IMR-90 (cell line): Measurements from ENCODE around the gene GUCD1. TPM values are rescaled to one million over a fixed set of nuclear protein-coding genes. Genes with fewer than 3 reads are reported as not detected.

Source experiments
- ATAC-seq: fragments of 200-7000 bp; cut with Tn5 transposase; 2 replicates; pipeline ENCODE4 v1.9.1; 2020; ENCODE audit warnings: low read depth, mild to moderate bottlenecking, moderate library complexity
- BruUV-seq: library from RNA; stranded (reverse); fragments of 400-500 nt; replicated peaks from 2 replicates; lab custom pipeline; 2021; lab: Mats Ljungman, UMichigan
- CTCF ChIA-PET: fragments of 300-600 bp; formaldehyde crosslinking; extraction: SDS; loops from one replicate; lab custom pipeline; 2021; ENCODE audit warnings: antibody characterized with exemption; lab: Yijun Ruan, JAX
- POLR2A ChIA-PET: fragments of 300-600 bp; sonication (Branson Sonifier 250); formaldehyde crosslinking; loops from one replicate; lab custom pipeline; 2022; ENCODE audit warnings: antibody characterized with exemption; ENCODE audit not compliant: unreplicated experiment; lab: Charles Lee
- DNase-seq: peaks from one replicate; pipeline ENCODE4 v3.0.0; 2013
- H2AFZ ChIP-seq: replicated peaks from 2 replicates; pipeline ENCODE3; 2013; ENCODE audit warnings: low read length, mild to moderate bottlenecking; ENCODE audit not compliant: poor library complexity
- H2AK5ac ChIP-seq: 2 replicates; pipeline ENCODE4 v1.6.1; 2013; ENCODE audit warnings: low read depth, low read length, inconsistent platforms
- H2AK9ac ChIP-seq: replicated peaks from 2 replicates; pipeline ENCODE3; 2013; ENCODE audit warnings: mild to moderate bottlenecking, low read depth, low read length, moderate library complexity; ENCODE audit not compliant: poor library complexity
- H2BK120ac ChIP-seq: 2 replicates; pipeline ENCODE4 v1.6.1; 2013; ENCODE audit warnings: low read depth, low read length, inconsistent platforms
- H2BK15ac ChIP-seq: 3 replicates; pipeline ENCODE4 v1.6.1; 2013; ENCODE audit warnings: low read depth, low read length, inconsistent platforms
- H2BK20ac ChIP-seq: 2 replicates; pipeline ENCODE4 v1.6.1; 2013; ENCODE audit warnings: low read depth, mild to moderate bottlenecking, inconsistent platforms, low read length, moderate library complexity
- H2BK5ac ChIP-seq: 2 replicates; pipeline ENCODE4 v1.6.1; 2013; ENCODE audit warnings: mild to moderate bottlenecking, low read depth, low read length, inconsistent platforms; ENCODE audit not compliant: poor library complexity, severe bottlenecking
- H3K14ac ChIP-seq: replicated peaks from 2 replicates; pipeline ENCODE4 v1.6.1; 2013; ENCODE audit warnings: low read depth, low read length, inconsistent platforms
- H3K18ac ChIP-seq: 2 replicates; pipeline ENCODE4 v1.6.1; 2013; ENCODE audit warnings: low read depth, low read length, control low read depth
- H3K23ac ChIP-seq: 2 replicates; pipeline ENCODE4 v1.6.1; 2013; ENCODE audit warnings: low read depth, low read length, inconsistent platforms
- H3K27ac ChIP-seq: 2 replicates; pipeline ENCODE4 v1.5.1; 2013; ENCODE audit warnings: mild to moderate bottlenecking, control low read depth, low read length; ENCODE audit not compliant: insufficient read depth
- H3K27me3 ChIP-seq: 2 replicates; pipeline ENCODE4 v1.6.1; 2013; ENCODE audit warnings: low read length; ENCODE audit not compliant: control insufficient read depth, insufficient read depth
- H3K36me3 ChIP-seq: 2 replicates; pipeline ENCODE4 v1.6.1; 2013; ENCODE audit warnings: low read length, mixed read lengths; ENCODE audit not compliant: control insufficient read depth, insufficient read depth
- H3K4ac ChIP-seq: 2 replicates; pipeline ENCODE4 v1.6.1; 2013; ENCODE audit warnings: low read depth, low read length, inconsistent platforms
- H3K4me1 ChIP-seq: 2 replicates; pipeline ENCODE4 v1.6.1; 2013; ENCODE audit warnings: low read length, mixed read lengths; ENCODE audit not compliant: control insufficient read depth, insufficient read depth
- H3K4me2 ChIP-seq: 2 replicates; pipeline ENCODE4 v1.6.1; 2013; ENCODE audit warnings: low read depth, mild to moderate bottlenecking, control low read depth, low read length, moderate library complexity
- H3K4me3 ChIP-seq: 2 replicates; pipeline ENCODE4 v1.5.1; 2013; ENCODE audit warnings: low read depth, mild to moderate bottlenecking, control low read depth, low read length, moderate library complexity; ENCODE audit not compliant: insufficient read depth
- H3K56ac ChIP-seq: 2 replicates; pipeline ENCODE4 v1.6.1; 2013; ENCODE audit warnings: low read length, inconsistent platforms; ENCODE audit not compliant: insufficient read depth; ENCODE audit errors: extremely low read depth
- H3K79me1 ChIP-seq, 2 experiments: 2 replicates each; pipeline ENCODE4 v1.6.1; 2013; ENCODE audit warnings: low read length in 2 of 2, inconsistent platforms in 1 of 2, low read depth in 1 of 2
- H3K9ac ChIP-seq: 2 replicates; pipeline ENCODE4 v1.6.1; 2013; ENCODE audit warnings: low read depth, low read length, control low read depth
- H3K9me1 ChIP-seq: 2 replicates; pipeline ENCODE4 v1.6.1; 2013; ENCODE audit warnings: low read length, inconsistent platforms; ENCODE audit not compliant: insufficient read depth
- H3K9me3 ChIP-seq: 2 replicates; pipeline ENCODE4 v1.6.1; 2013; ENCODE audit warnings: low read length; ENCODE audit not compliant: control insufficient read depth, insufficient read depth
- H4K20me1 ChIP-seq: 2 replicates; pipeline ENCODE4 v1.6.1; 2013; ENCODE audit warnings: low read length, inconsistent platforms; ENCODE audit not compliant: insufficient read depth
- H4K5ac ChIP-seq: 2 replicates; pipeline ENCODE4 v1.6.1; 2013; ENCODE audit warnings: mild to moderate bottlenecking, low read depth, low read length, control low read depth
- H4K8ac ChIP-seq, 2 experiments: 2 replicates each; pipeline ENCODE4 v1.6.1; 2013; ENCODE audit warnings: low read depth in 2 of 2, low read length in 2 of 2, control low read depth in 1 of 2, inconsistent platforms in 1 of 2
- H4K91ac ChIP-seq: 2 replicates; pipeline ENCODE4 v1.6.1; 2013; ENCODE audit warnings: low read depth, low read length, inconsistent platforms; ENCODE audit not compliant: insufficient read depth
- BHLHE40 ChIP-seq: fragments of 150-350 bp; IDR thresholded peaks from 2 replicates; pipeline ENCODE4 v1.6.1; 2016; ENCODE audit warnings: mild to moderate bottlenecking, low read depth, low read length
- CEBPB ChIP-seq: IDR thresholded peaks from 2 replicates; pipeline ENCODE4 v1.6.1; 2012; ENCODE audit warnings: low read depth, low read length, improper control_type of control experiment
- CHD1 ChIP-seq: IDR thresholded peaks from 2 replicates; pipeline ENCODE4 v1.6.1; 2012; ENCODE audit warnings: low read depth, low read length, improper control_type of control experiment
- ELK1 ChIP-seq: fragments of 150-350 bp; IDR thresholded peaks from 2 replicates; pipeline ENCODE4 v1.6.1; 2016; ENCODE audit warnings: low read depth, mild to moderate bottlenecking, low read length, moderate library complexity, borderline replicate concordance
- MAFK ChIP-seq: IDR thresholded peaks from 2 replicates; pipeline ENCODE4 v1.6.1; 2012; ENCODE audit warnings: low read depth, low read length, improper control_type of control experiment
- MAZ ChIP-seq: IDR thresholded peaks from 2 replicates; pipeline ENCODE4 v1.6.1; 2012; ENCODE audit warnings: low read depth, mild to moderate bottlenecking, low read length, improper control_type of control experiment, moderate library complexity, borderline replicate concordance
- NFE2L2 ChIP-seq: fragments of 150-350 bp; IDR thresholded peaks from 2 replicates; pipeline ENCODE4 v1.6.1; 2016; ENCODE audit warnings: low read depth, mild to moderate bottlenecking, low read length
- POLR2A ChIP-seq: IDR thresholded peaks from 2 replicates; pipeline ENCODE4 v1.6.1; 2012; ENCODE audit warnings: mild to moderate bottlenecking, low read depth, low read length
- RAD21 ChIP-seq: IDR thresholded peaks from 2 replicates; pipeline ENCODE4 v1.6.1; 2012; ENCODE audit warnings: low read length, improper control_type of control experiment
- RCOR1 ChIP-seq: IDR thresholded peaks from 2 replicates; pipeline ENCODE4 v1.6.1; 2012; ENCODE audit warnings: mild to moderate bottlenecking, low read length, improper control_type of control experiment; ENCODE audit not compliant: insufficient replicate concordance
- RFX5 ChIP-seq: IDR thresholded peaks from 2 replicates; pipeline ENCODE4 v1.8.0; 2012; ENCODE audit warnings: low read depth, mild to moderate bottlenecking, low read length, moderate library complexity
- SMC3 ChIP-seq: fragments of 150-350 bp; IDR thresholded peaks from 2 replicates; pipeline ENCODE4 v1.6.1; 2016; ENCODE audit warnings: low read depth, mild to moderate bottlenecking, antibody characterized with exemption, low read length, moderate library complexity
- WGBS, 2 experiments: methylation state at CpG; one replicate each; pipeline versions ENCODE4 v1.1.5 to v1.1.7; 2013; ENCODE audit warnings: missing lambda C conversion rate in 2 of 2; ENCODE audit not compliant: insufficient read length in 1 of 2; ENCODE audit errors: extremely low coverage in 2 of 2; 5-methylcytosine and 5-hydroxymethylcytosine counted together
- dilution Hi-C: fragments of 300-500 bp; cut with HindIII; formaldehyde crosslinking; loops from one replicate; pipeline ENCODE4 v1.14.3; 2018; ENCODE audit warnings: low sequenced_read_pairs; ENCODE audit not compliant: unreplicated experiment
- in situ Hi-C: fragments of 300-500 bp; cut with MboI; formaldehyde crosslinking; loops from 3 replicates; pipeline ENCODE4 v1.14.3; 2019; ENCODE audit warnings: low sequenced_read_pairs, inconsistent platforms, mixed read lengths
- intact Hi-C: fragments of 100-400 bp; cut with micrococcal nuclease; formaldehyde crosslinking; loops from 2 replicates; pipeline ENCODE4 v1.10.0; 2022
- polyA plus RNA-seq, 3 experiments: library from polyadenylated mRNA; depleted of rRNA; stranded (reverse); fragments of >200 nt; gene quantifications; 2 replicates each; pipeline ENCODE4 v1.2.3, GENCODE V29; 2012; ENCODE audit warnings: low replicate concordance in 1 of 3
- total RNA-seq: library from RNA; depleted of rRNA; stranded (reverse); fragments of >200 nt; gene quantifications from 2 replicates; pipeline ENCODE4 v1.2.3, GENCODE V29; 2012
- TF ChIP-seq, protein P1 (sequence below): conservative IDR thresholded peaks from 2 replicates; pipeline ENCODE4 v1.5.1; 2012; ENCODE audit warnings: mild to moderate bottlenecking, low read depth, low read length, improper control_type of control experiment
- TF ChIP-seq, protein P2 (sequence below): fragments of 150-350 bp; IDR thresholded peaks from 2 replicates; pipeline ENCODE4 v1.6.1; 2017; ENCODE audit warnings: mild to moderate bottlenecking, antibody characterized with exemption, low read length, low read depth

The GUCD1 gene
- total and polyA plus RNA-seq, 2 of the 4 experiments (the other 2 are of a cell fraction) = 97.6 to 143 TPM

DNA sequence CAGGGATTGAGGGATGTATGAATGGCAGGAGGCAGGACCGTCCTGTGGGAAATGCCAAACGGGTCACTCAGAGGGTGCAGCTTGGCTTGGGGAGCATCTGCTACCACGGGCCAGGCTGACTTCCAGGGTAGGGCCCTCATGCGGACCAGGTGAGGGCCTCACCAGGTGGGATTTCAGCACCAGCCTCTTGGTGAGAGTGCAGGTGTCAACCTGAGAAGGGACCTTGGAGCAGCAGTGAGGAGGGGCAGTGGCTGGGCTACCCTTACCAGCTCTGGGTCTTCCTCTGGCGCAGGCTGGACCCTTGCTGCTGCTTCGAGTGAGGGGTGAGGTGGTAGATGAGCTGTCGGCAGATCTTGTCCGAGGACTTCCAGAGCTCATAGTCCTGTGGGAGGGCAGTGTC lies 33.0 kb upstream of the GUCD1 start:
- Histone ChIP-seq H3K79me1 (peaks cover 0 to 8% of the 10 kb centered on the region in 2 experiments; a peak in 2 of 4 replicates), H4K8ac (no peak overlapping the region), H4K91ac (no peak overlapping the region), H2AK9ac (peak overlapping the region; percentile 72), H3K23ac (no peak overlapping the region), H3K4me2 (no peak overlapping the region), H3K14ac (no peak overlapping the region), H4K20me1 (no peaks in the 10 kb centered on the region), H3K4me3 (no peak overlapping the region), H4K5ac (no peak overlapping the region), H3K9me1 (peaks cover 17% of the 10 kb centered on the region), H2AFZ (no peak overlapping the region), H3K36me3 (peaks cover 27% of the 10 kb centered on the region; the same call in 1 of the 2 replicates), H2BK15ac (no peak overlapping the region), H3K56ac (no peak overlapping the region), H3K4ac (no peak overlapping the region), H3K27ac (no peak overlapping the region), H2AK5ac (no peak overlapping the region), H2BK120ac (no peak overlapping the region), H3K9ac (no peak overlapping the region), H2BK20ac (no peak overlapping the region), H3K27me3 (no peaks in the 10 kb centered on the region), H2BK5ac (no peak overlapping the region), H3K18ac (no peak overlapping the region), H3K4me1 (peaks cover 12% of the 10 kb centered on the region; the same call in 1 of the 2 replicates), H3K9me3 (no peaks in the 10 kb centered on the region)
- WGBS, 2 experiments = 72% methylated on average over 6 of the region's 8 CpGs; no CpG with 5 or more reads in 1 of the 2 experiments
- ChIA-PET CTCF (interaction anchor here (0.6 kb wide), 1 partner anchor 840 kb away, joined by 3 read pairs; no protein-coding TSS in a partner anchor), POLR2A (no interaction called here)
- DNase-seq = no peak
- no TSS peak for BruUV-seq
- in situ Hi-C loops (no loop called here), intact Hi-C loops (no loop called here), dilution Hi-C loops (no loop called here)
- no peak for TF ChIP-seq ELK1
- TF ChIP-seq SMC3 = no peak
- TF ChIP-seq, protein P1, sequence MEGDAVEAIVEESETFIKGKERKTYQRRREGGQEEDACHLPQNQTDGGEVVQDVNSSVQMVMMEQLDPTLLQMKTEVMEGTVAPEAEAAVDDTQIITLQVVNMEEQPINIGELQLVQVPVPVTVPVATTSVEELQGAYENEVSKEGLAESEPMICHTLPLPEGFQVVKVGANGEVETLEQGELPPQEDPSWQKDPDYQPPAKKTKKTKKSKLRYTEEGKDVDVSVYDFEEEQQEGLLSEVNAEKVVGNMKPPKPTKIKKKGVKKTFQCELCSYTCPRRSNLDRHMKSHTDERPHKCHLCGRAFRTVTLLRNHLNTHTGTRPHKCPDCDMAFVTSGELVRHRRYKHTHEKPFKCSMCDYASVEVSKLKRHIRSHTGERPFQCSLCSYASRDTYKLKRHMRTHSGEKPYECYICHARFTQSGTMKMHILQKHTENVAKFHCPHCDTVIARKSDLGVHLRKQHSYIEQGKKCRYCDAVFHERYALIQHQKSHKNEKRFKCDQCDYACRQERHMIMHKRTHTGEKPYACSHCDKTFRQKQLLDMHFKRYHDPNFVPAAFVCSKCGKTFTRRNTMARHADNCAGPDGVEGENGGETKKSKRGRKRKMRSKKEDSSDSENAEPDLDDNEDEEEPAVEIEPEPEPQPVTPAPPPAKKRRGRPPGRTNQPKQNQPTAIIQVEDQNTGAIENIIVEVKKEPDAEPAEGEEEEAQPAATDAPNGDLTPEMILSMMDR = no peak
- no peak for TF ChIP-seq CHD1
- TF ChIP-seq, protein P2, sequence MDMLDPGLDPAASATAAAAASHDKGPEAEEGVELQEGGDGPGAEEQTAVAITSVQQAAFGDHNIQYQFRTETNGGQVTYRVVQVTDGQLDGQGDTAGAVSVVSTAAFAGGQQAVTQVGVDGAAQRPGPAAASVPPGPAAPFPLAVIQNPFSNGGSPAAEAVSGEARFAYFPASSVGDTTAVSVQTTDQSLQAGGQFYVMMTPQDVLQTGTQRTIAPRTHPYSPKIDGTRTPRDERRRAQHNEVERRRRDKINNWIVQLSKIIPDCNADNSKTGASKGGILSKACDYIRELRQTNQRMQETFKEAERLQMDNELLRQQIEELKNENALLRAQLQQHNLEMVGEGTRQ = no peak
- TF ChIP-seq RFX5 = no peak
- TF ChIP-seq MAFK = no peak
- no peak for TF ChIP-seq POLR2A
- no peak for TF ChIP-seq MAZ
- TF ChIP-seq BHLHE40 = no peak
- no peak for TF ChIP-seq NFE2L2
- TF ChIP-seq RCOR1 = no peak
- no peak for TF ChIP-seq RAD21
- no peak for TF ChIP-seq CEBPB
- no peak for ATAC-seq
